Measurements from ENCODE around the gene RIN2. TPM values are rescaled to one million over a fixed set of nuclear protein-coding genes. Genes with fewer than 3 reads are reported as not detected.

The RIN2 gene
- total RNA-seq, 4 donors from 2014 or later: 68.2 to 87.2 (median 79.6) TPM

- no peak for TF ChIP-seq POLR2A (IDR thresholded peaks at IDR 0.05)
- TF ChIP-seq POLR2AphosphoS5 (IDR thresholded peaks at IDR 0.05): peak in 1 of 3 donors; percentile 27
- TF ChIP-seq CTCF (IDR thresholded peaks at IDR 0.05): no peak
- no peak for TF ChIP-seq EP300 (IDR thresholded peaks at IDR 0.05)
- no peaks in the 10 kb centered on the region for H3K9me3 ChIP-seq
- DNase-seq (ENCODE audit: low spot score in 2 of 2): no peak
These were observed 49.3 kb downstream of the RIN2 start for GRCh38 chr20:19807191-19807945.

More at GRCh38 chr20:19807191-19807945, 49.3 kb downstream of the RIN2 start:
- Histone ChIP-seq H3K36me3 (no peaks in the 10 kb centered on the region), H3K27me3 (no peaks in the 10 kb centered on the region), H3K4me3 (no peak overlapping the region), H3K27ac (peak overlapping the region; percentile 21), H3K4me1 (peaks cover 21% of the 10 kb centered on the region)

Measured in suprapubic skin (tissue), 4 donors.